ENCODE results near the gene STAB2. TPM values are rescaled to one million over a fixed set of nuclear protein-coding genes. Genes with fewer than 3 reads are reported as not detected.
A peak's percentile ranks its signal among the peaks of the same experiment; 100 is the strongest.

Gene STAB2
- total RNA-seq, 4 donors from 2014 or later, result under 0.01 to 2.5 (median 0.43) TPM

DNA sequence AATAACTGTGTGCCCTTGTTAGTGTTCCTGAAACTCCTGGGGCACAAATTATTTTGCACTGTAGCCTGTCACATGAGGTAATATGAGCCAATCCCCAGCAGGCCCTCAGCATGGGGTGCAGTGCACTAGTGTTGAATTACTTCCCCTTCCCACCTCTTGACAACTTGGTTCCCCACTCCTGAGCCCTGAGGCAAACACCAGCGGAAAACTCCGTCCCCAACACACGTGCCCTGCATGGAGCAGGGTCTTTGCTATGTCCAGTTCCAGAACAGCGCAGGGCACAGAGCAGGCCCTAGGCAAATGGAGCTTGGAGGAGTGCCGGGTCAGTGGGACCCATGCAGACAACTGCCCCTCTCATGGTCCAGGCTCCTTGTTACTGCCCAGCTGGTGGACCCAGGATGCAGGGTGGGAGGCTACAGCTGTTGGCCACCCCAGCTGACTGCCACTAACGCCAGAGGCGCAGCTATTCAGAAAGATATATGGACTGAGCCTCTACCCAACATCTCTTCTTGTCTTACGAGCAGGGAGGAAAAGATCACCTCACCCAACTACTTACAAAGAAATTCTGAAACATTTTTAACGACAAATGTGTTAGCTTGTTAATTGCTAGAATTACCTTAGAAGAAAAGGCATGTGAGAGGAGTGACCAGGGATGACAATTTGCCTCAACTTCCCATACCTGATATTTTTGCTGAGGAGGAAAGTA, 182.3 kb downstream of the STAB2 start:
- no peak for DNase-seq (ENCODE audit: low spot score)
- TF ChIP-seq, protein P1, sequence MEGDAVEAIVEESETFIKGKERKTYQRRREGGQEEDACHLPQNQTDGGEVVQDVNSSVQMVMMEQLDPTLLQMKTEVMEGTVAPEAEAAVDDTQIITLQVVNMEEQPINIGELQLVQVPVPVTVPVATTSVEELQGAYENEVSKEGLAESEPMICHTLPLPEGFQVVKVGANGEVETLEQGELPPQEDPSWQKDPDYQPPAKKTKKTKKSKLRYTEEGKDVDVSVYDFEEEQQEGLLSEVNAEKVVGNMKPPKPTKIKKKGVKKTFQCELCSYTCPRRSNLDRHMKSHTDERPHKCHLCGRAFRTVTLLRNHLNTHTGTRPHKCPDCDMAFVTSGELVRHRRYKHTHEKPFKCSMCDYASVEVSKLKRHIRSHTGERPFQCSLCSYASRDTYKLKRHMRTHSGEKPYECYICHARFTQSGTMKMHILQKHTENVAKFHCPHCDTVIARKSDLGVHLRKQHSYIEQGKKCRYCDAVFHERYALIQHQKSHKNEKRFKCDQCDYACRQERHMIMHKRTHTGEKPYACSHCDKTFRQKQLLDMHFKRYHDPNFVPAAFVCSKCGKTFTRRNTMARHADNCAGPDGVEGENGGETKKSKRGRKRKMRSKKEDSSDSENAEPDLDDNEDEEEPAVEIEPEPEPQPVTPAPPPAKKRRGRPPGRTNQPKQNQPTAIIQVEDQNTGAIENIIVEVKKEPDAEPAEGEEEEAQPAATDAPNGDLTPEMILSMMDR (IDR thresholded peaks at IDR 0.05), result no peak
- no peak for ATAC-seq (ENCODE audit: low FRiP score)

DNA sequence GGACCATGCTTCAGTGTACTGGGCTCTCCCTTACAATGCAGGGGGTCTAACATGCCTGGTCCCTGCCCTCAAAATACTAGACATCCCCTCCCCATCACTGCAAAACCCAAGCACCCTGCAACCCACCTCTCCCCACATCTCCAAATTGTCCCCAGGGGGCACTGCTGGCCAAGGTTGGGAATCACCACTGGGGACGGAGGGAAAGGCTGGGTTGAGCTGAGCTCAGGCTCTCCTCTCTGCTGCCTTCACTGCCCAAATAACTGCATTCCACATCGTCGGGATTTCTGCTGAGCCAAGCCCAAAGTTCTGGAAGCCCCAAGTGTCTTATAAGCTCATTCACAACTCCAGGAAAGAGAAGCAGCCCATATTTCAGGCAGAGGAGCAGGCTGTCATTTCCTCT, 184.4 kb downstream of the STAB2 start:
- peak; percentile 59 for ATAC-seq (ENCODE audit: low FRiP score)
- DNase-seq (ENCODE audit: low spot score), result no peak
- TF ChIP-seq, protein P1 (IDR thresholded peaks at IDR 0.05), result no peak

DNA sequence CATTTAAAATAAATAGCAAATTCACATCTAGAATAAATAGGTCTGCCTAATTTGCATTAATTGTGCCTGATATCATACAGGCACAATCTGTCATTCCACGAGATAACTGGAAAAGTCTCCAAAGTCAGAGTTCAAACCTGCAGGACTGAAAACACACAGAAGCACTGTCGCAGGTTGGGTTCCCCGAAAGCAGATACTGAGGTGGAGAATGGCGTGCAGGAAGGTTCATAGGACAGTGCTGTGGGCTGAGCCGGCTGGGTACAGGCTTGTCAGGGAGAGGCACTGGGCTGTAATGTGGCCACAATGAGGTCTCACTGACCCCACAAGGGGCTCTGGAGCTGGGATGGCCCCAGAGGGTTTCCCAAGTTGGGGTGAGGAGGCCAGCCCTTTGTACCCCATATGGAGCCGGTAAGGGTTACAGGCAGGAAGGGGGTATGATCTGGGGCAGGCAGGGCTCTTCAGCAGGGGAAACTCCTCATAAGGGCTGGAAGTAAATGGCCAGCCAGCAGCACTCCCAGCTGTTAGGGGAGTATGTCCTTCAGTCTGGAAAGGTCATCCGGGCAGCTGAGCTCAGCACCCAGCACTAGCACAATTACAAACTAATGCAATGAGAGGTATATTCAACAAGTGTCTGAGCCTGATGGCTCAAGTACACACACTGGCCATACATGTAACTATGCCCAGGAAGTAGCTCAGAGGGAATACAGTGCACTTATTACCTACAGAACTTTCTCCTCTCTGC, 185.5 kb downstream of the STAB2 start:
- no peak for DNase-seq (ENCODE audit: low spot score)
- TF ChIP-seq, protein P1 (IDR thresholded peaks at IDR 0.05), result no peak
- no peak for ATAC-seq (ENCODE audit: low FRiP score)

DNA sequence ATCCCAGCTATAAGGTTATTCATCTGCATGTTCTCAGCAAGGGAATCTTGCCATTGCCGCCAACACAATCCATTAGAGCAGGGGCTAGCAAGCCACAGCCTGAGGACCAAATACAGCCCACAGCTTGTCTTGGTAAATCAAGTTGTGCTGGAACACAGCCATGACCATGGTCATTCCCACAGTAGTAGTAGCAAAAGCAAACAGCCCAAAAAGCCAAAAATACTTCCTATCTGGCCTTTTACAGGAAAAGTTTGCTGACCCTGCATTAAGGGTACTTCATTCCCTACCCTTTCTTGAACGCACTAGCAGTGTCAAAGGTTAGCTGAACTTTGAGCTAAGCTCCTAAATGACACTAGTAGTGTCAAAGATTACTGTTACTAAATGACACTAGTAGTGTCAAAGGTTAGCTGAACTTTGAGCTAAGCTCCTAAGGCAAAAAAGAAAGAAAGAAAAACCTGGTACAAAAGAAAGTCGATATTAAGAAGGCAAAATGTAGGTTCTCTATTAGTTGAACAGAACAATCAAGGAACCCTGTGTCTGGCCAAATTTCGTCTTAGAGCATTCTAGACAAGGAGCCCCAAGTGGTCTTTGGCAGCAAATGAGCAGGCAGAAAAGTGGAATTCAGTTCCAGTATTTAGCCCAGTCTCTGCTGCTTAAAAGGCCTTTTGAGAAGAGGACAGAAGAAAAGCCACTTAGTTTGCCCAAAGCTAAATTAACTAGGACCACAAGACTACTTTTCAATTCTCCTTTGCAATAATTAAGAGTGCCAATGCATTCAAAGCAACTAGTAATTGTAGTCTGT, 186.2 kb downstream of the STAB2 start:
- no peak for DNase-seq (ENCODE audit: low spot score)
- TF ChIP-seq, protein P1 (IDR thresholded peaks at IDR 0.05), result no peak
- ATAC-seq (ENCODE audit: low FRiP score), result no peak

DNA sequence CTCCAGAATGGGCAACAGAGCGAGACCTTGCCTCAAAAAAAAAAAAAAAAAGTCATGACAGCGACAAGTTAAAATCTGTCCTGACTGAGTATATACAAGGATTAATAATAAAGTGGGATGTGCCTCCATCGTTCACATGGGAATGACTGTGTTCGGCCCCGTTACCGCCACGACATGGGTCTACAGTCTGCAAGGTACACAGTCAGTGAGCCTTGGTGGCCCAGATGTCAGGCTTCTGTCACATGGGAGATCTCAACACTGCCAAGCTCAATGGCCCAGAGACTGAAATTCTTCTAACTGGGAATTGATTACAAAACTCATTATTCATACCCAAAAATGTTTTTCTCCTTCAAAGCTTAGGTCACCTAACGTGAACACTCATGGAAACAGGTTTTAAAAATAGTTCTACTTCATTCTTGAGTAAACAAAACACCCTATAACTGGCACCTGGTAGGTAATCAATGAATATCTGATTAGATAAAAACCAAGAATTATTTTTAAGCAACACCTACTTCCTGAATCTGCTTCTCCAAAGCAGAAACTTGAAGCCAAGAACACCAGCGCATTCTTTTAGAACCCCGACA, 188.0 kb downstream of the STAB2 start:
- ATAC-seq (ENCODE audit: low FRiP score) (no peak), DNase-seq (ENCODE audit: low spot score) (no peak)
- TF ChIP-seq, protein P1 (IDR thresholded peaks at IDR 0.05), result no peak

DNA sequence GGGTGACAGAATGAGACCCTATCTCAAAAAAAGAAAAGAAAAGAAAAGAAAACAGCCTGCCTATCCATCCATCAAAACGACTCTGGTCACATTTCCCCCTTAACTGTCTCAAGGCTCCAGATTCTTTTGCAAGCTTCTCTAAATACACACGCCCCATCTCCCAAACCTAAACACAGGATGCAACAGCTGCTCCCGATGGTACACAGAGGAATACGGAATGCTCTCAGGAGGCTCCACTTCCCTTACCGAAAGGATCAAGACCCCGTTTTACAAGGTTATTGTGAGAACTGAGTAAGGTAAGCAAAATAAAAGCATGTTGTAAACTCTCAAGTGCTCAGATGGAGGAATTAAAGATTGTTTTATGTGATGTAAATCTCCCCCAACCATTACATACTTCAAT, 191.7 kb downstream of the STAB2 start:
- TF ChIP-seq, protein P1 (IDR thresholded peaks at IDR 0.05), result no peak
- ATAC-seq (ENCODE audit: low FRiP score), result no peak
- DNase-seq (ENCODE audit: low spot score), result no peak
